ENCODE measurements around the gene FOXO6. TPM values are rescaled to one million over a fixed set of nuclear protein-coding genes. Genes with fewer than 3 reads are reported as not detected.

Gene FOXO6
- total and polyA plus RNA-seq, 2 experiments from 2014 or later: 0.68 to 4.2 TPM

DNA sequence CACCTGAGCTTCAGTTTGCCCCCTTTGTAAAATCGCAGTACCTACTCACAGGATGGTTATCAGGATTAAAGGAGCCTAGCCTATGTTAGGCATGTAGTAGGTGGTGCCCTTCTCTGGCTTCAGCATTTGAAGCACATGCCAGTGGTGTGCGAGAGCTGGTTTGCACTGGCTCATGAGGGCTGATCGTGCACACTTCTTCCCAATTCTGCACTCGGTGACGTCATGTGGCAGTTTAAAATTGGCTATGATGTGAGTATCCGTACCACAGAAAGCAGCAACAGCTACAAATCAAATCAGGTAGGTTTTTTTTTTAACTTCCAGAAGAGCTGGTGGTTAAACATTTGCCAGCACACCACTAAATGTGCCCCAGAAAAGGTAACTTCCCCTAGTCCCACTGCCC is 13.5 kb downstream of the FOXO6 start (continued):
- TF ChIP-seq ZNF462 (CRISPR knock-in tag; IDR thresholded peaks at IDR 0.05) (no peak), EZH2phosphoT487 (IDR thresholded peaks at IDR 0.05; ENCODE audit: unreplicated experiment) (no peak)

- Histone ChIP-seq H3F3A (replicated peaks; ENCODE audit: low read depth) (no peaks in the 10 kb centered on the region), H2AFZ (no peak overlapping the region), H3K4me3 (no peak overlapping the region), H3K36me3 (ENCODE audit: insufficient read depth) (no peaks in the 10 kb centered on the region), H3K27ac (ENCODE audit: low read depth) (no peak overlapping the region), H3K4me1 (ENCODE audit: insufficient read depth) (peaks cover 21% of the 10 kb centered on the region), H3K27me3 (ENCODE audit: insufficient read depth) (peaks cover 30% of the 10 kb centered on the region), H3K79me2 (replicated peaks; ENCODE audit: insufficient read depth) (no peaks in the 10 kb centered on the region), H3K9me2 (ENCODE audit: insufficient read depth) (no peaks in the 10 kb centered on the region), H3K4me2 (no peak overlapping the region), H4K20me1 (replicated peaks; ENCODE audit: insufficient read depth) (no peaks in the 10 kb centered on the region)
- H3K27ac Mint-ChIP-seq: no peak overlapping the region
- H3K4me1 Mint-ChIP-seq: peaks cover 38% of the 10 kb centered on the region
- H3K9me3 Mint-ChIP-seq: no peaks in the 10 kb centered on the region
- ATAC-seq: no peak
- no peak overlapping the region for H3K4me3 Mint-ChIP-seq
- peaks cover 19% of the 10 kb centered on the region for H3K27me3 Mint-ChIP-seq (ENCODE audit: insufficient read depth, low read depth, poor library complexity)
- DNase-seq (ENCODE audit: low spot score): no peak
- no peaks in the 10 kb centered on the region; the same call in 2 of the 3 replicates for H3K36me3 Mint-ChIP-seq (ENCODE audit: low read depth)
- TF ChIP-seq ZNF462 (CRISPR knock-in tag; IDR thresholded peaks at IDR 0.05) (no peak), ZNF331 (CRISPR knock-in tag; IDR thresholded peaks at IDR 0.05; ENCODE audit: low read depth) (no peak), CREB1 (CRISPR knock-in tag; IDR thresholded peaks at IDR 0.05; ENCODE audit: low read depth) (no peak), STAT1 (IDR thresholded peaks at IDR 0.05; ENCODE audit: unreplicated experiment) (no peak), POLR2AphosphoS5 (IDR thresholded peaks at IDR 0.05; ENCODE audit: low read depth) (no peak)
- TF ChIP-seq, protein P1, sequence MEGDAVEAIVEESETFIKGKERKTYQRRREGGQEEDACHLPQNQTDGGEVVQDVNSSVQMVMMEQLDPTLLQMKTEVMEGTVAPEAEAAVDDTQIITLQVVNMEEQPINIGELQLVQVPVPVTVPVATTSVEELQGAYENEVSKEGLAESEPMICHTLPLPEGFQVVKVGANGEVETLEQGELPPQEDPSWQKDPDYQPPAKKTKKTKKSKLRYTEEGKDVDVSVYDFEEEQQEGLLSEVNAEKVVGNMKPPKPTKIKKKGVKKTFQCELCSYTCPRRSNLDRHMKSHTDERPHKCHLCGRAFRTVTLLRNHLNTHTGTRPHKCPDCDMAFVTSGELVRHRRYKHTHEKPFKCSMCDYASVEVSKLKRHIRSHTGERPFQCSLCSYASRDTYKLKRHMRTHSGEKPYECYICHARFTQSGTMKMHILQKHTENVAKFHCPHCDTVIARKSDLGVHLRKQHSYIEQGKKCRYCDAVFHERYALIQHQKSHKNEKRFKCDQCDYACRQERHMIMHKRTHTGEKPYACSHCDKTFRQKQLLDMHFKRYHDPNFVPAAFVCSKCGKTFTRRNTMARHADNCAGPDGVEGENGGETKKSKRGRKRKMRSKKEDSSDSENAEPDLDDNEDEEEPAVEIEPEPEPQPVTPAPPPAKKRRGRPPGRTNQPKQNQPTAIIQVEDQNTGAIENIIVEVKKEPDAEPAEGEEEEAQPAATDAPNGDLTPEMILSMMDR (conservative IDR thresholded peaks at IDR 0.05; ENCODE audit: low read depth in 2 of 2): no peak
These were observed 16.2 kb downstream of the FOXO6 start for GRCh38 chr1:41377397-41377796.
